Measurements from ENCODE around the gene NOD2.

- TF ChIP-seq EZH2phosphoT487 (IDR thresholded peaks at IDR 0.05; ENCODE audit: insufficient read depth, low read depth) (no peak), EZH2 (IDR thresholded peaks at IDR 0.05; ENCODE audit: insufficient read depth, poor library complexity, severe bottlenecking) (no peak)
These were observed 59.2 kb downstream of the NOD2 start for GRCh38 chr16:50752471-50753235.
